HEK293T (cell line): ENCODE measurements around the gene CELF4.

Source experiments
- FOXA1 ChIP-seq: fragments of 450-650 bp; IDR thresholded peaks from 2 replicates; pipeline ENCODE4 v1.6.1; 2016; ENCODE audit warnings: mild to moderate bottlenecking
- FOXK2 ChIP-seq: fragments of 450-650 bp; IDR thresholded peaks from 2 replicates; pipeline ENCODE4 v1.6.1; 2016; ENCODE audit warnings: mild to moderate bottlenecking
- L3MBTL2 ChIP-seq: fragments of 450-650 bp; conservative IDR thresholded peaks from 2 replicates; pipeline ENCODE4 v1.6.1; 2016; ENCODE audit warnings: mild to moderate bottlenecking
- SP1 ChIP-seq: fragments of 450-650 bp; IDR thresholded peaks from 2 replicates; pipeline ENCODE4 v1.6.1; 2017
- SUZ12 ChIP-seq: fragments of 450-650 bp; IDR thresholded peaks from 2 replicates; pipeline ENCODE4 v1.6.1; 2016; ENCODE audit warnings: mild to moderate bottlenecking
- TARDBP ChIP-seq: fragments of 450-650 bp; IDR thresholded peaks from 2 replicates; pipeline ENCODE4 v1.6.1; 2016
- ZNF384 ChIP-seq: fragments of 450-650 bp; IDR thresholded peaks from 2 replicates; pipeline ENCODE4 v1.6.1; 2016

DNA sequence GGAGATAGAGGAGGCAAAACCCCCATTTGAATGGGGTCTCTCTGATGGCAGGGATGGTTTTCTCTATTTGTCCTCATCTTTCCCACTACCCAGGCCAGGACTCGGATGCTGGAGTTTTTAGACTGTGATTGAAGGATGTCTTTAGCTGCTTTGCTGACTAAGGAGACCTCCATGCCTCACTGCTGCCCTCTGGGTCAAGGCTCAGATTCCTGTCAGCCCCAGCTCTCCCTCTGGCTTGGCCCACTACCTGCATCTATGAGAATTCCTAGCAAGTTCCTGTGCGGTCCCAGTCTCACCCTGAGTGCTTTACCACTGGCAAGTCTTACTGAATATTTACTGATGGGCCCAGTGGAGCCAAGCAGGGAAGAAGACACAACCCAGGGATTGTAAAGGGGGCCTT lies 184.0 kb downstream of the CELF4 start:
- TF ChIP-seq SP1 (no peak), SUZ12 (no peak), FOXA1 (no peak), L3MBTL2 (no peak), TARDBP (no peak), ZNF384 (no peak), FOXK2 (no peak)
